HepG2 (cell line): ENCODE measurements around the gene CYBB. TPM values are rescaled to one million over a fixed set of nuclear protein-coding genes. Genes with fewer than 3 reads are reported as not detected.

ENCODE experiments used
- ATAC-seq: fragments of 200-7000 bp; cut with Tn5 transposase; 3 replicates; pipeline ENCODE4 v1.9.1; 2020; ENCODE audit warnings: mild to moderate bottlenecking, moderate library complexity
- Bru-seq: library from RNA; stranded (reverse); fragments of 400-500 nt; gene quantifications from one replicate; lab custom pipeline; 2021; lab: Mats Ljungman, UMichigan
- BruChase-seq, 2 experiments: library from RNA; stranded (reverse); fragments of 400-500 nt; gene quantifications; one replicate each; lab custom pipeline; 2021; lab: Mats Ljungman, UMichigan
- BruUV-seq: library from RNA; stranded (reverse); fragments of 400-500 nt; replicated peaks from 2 replicates; lab custom pipeline; 2021; lab: Mats Ljungman, UMichigan
- CTCF ChIA-PET: fragments of 300-600 bp; formaldehyde crosslinking; extraction: SDS; loops from one replicate; lab custom pipeline; 2021; ENCODE audit warnings: low total read pairs, inconsistent platforms, low intra/inter-chr PET ratio; lab: Yijun Ruan, JAX
- POLR2A ChIA-PET: fragments of 350-600 bp; sonication (Branson Sonifier 250); formaldehyde crosslinking; loops from one replicate; lab custom pipeline; 2020; ENCODE audit warnings: antibody characterized with exemption, inconsistent platforms; lab: Yijun Ruan, JAX
- DNase-seq: peaks from one replicate; pipeline ENCODE4 v3.0.0-alpha.2; 2015; ENCODE audit warnings: low spot score
- FAIRE-seq: peaks from 3 replicates; lab custom pipeline; 2011; peaks lifted over from hg19 to GRCh38; lab: Jason Lieb, UNC
- H2AFZ ChIP-seq: one replicate; pipeline ENCODE4 v1.6.1; 2011; ENCODE audit warnings: low read length, inconsistent platforms
- H3K27ac ChIP-seq: fragments of 300-600 bp; 3 replicates; pipeline ENCODE4 v1.8.0; 2011; ENCODE audit warnings: mixed run types, mild to moderate bottlenecking, mixed read lengths, low read length, inconsistent platforms; ENCODE audit not compliant: insufficient read depth; ENCODE audit errors: extremely low read length
- H3K27me3 ChIP-seq, 2 experiments: fragments of 200-600 bp in 1 of 2; 2 replicates in 1 of 2; 3 replicates in 1 of 2; pipeline versions ENCODE4 v1.6.0 to v1.8.0; 2011; ENCODE audit warnings: low read length in 2 of 2, mild to moderate bottlenecking in 2 of 2, moderate library complexity in 2 of 2, inconsistent platforms in 1 of 2; ENCODE audit not compliant: insufficient read depth in 2 of 2, control insufficient read depth in 1 of 2
- H3K36me3 ChIP-seq, 2 experiments: fragments of 200-600 bp in 1 of 2; replicated peaks in 1 of 2; 2 replicates in 1 of 2; 3 replicates in 1 of 2; pipeline versions ENCODE4 v1.5.1 to v1.8.0; 2011; ENCODE audit warnings: low read length in 2 of 2, inconsistent platforms in 1 of 2; ENCODE audit not compliant: insufficient read depth in 2 of 2, control insufficient read depth in 1 of 2
- H3K4me1 ChIP-seq: 2 replicates; pipeline ENCODE4 v1.5.1; 2012; ENCODE audit warnings: low read length, inconsistent platforms; ENCODE audit not compliant: insufficient read depth
- H3K4me2 ChIP-seq: 2 replicates; pipeline ENCODE4 v1.6.0; 2011; ENCODE audit warnings: low read depth, low read length, inconsistent platforms
- H3K4me3 ChIP-seq, 3 experiments: fragments of 200-600 bp in 1 of 3; sonication (generic), shearing (Covaris generic) in 1 of 3; replicated peaks in 1 of 3; 2 replicates each; pipeline ENCODE4 v1.5.1; 2011 to 2016; ENCODE audit warnings: low read length in 3 of 3, inconsistent platforms in 2 of 3, low read depth in 2 of 3, mild to moderate bottlenecking in 2 of 3, control low read depth in 1 of 3, mixed read lengths in 1 of 3; ENCODE audit not compliant: insufficient read depth in 1 of 3
- H3K79me2 ChIP-seq: one replicate; pipeline ENCODE4 v1.6.1; 2011; ENCODE audit warnings: low read length, inconsistent platforms; ENCODE audit not compliant: insufficient read depth
- H3K9ac ChIP-seq: 2 replicates; pipeline ENCODE4 v1.6.0; 2011; ENCODE audit warnings: mild to moderate bottlenecking, low read depth, low read length, inconsistent platforms; ENCODE audit not compliant: insufficient read depth
- H3K9me3 ChIP-seq: 2 replicates; pipeline ENCODE4 v1.5.1; 2012; ENCODE audit warnings: mild to moderate bottlenecking, low read length
- H4K20me1 ChIP-seq: 2 replicates; pipeline ENCODE4 v1.6.0; 2011; ENCODE audit warnings: inconsistent platforms, mild to moderate bottlenecking, low read length, moderate library complexity; ENCODE audit not compliant: insufficient read depth
- IKZF1 ChIP-seq: fragments of 450-650 bp; IDR thresholded peaks from 2 replicates; pipeline ENCODE4 v1.7.1; 2016
- NFKB2 ChIP-seq: sonication (generic); formaldehyde crosslinking; IDR thresholded peaks from 2 replicates; pipeline ENCODE4 v1.4.0; 2020; ENCODE audit warnings: missing genetic modification reagents, borderline replicate concordance
- RFXANK ChIP-seq: IDR thresholded peaks from 2 replicates; pipeline ENCODE4 v1.6.1; 2016
- ZBTB46 ChIP-seq: sonication (generic); formaldehyde crosslinking; IDR thresholded peaks from 2 replicates; pipeline ENCODE4 v1.4.0; 2020; ENCODE audit warnings: mild to moderate bottlenecking, missing genetic modification reagents, borderline replicate concordance
- ZNF230 ChIP-seq: sonication (generic); formaldehyde crosslinking; IDR thresholded peaks from 2 replicates; pipeline ENCODE4 v1.4.0; 2020; ENCODE audit warnings: mild to moderate bottlenecking, missing genetic modification reagents
- ZNF678 ChIP-seq: sonication (generic); formaldehyde crosslinking; IDR thresholded peaks from 2 replicates; pipeline ENCODE4 v1.4.0; 2020; ENCODE audit warnings: mild to moderate bottlenecking, missing genetic modification reagents
- ZNF775 ChIP-seq: sonication (generic); formaldehyde crosslinking; IDR thresholded peaks from 2 replicates; pipeline ENCODE4 v1.4.0; 2020; ENCODE audit warnings: missing genetic modification reagents, mild to moderate bottlenecking, moderate library complexity, borderline replicate concordance
- ZNF780A ChIP-seq: sonication (generic); formaldehyde crosslinking; IDR thresholded peaks from 2 replicates; pipeline ENCODE4 v1.8.0; 2022; ENCODE audit warnings: mild to moderate bottlenecking, missing genetic modification reagents, moderate library complexity
- WGBS: methylation state at CpG from one replicate; pipeline ENCODE4 v1.1.6; 2017; ENCODE audit warnings: low lambda C conversion rate; 5-methylcytosine and 5-hydroxymethylcytosine counted together
- in situ Hi-C: cut with HindIII; loops from 2 replicates; pipeline ENCODE4 v1.10.0; 2017; ENCODE audit warnings: low pct_unique_long_range_greater_than_20kb; ENCODE audit not compliant: extremely low pct_ligation_motif_present
- intact Hi-C: fragments of 100-400 bp; cut with micrococcal nuclease; formaldehyde crosslinking; loops from one replicate; pipeline ENCODE4 v1.10.0; 2022; ENCODE audit not compliant: unreplicated experiment
- long read RNA-seq, 2 experiments: library from RNA in 1 of 2; library from polyadenylated mRNA in 1 of 2; stranded (forward) in 1 of 2; unstranded in 1 of 2; transcript quantifications; one replicate each; pipeline ENCODE4 v2.0.0, GENCODE V29; 2019 to 2022
- polyA minus RNA-seq, 3 experiments: library from RNA; depleted of rRNA, polyadenylated mRNA; stranded (reverse); fragments of >200 nt; gene quantifications; 2 replicates each; pipeline ENCODE4 v1.2.3, GENCODE V29; 2011; ENCODE audit warnings: low replicate concordance in 1 of 3
- polyA plus RNA-seq, 8 experiments: library from polyadenylated mRNA; depleted of rRNA in 3 of 8; stranded (reverse) in 7 of 8; unstranded in 1 of 8; fragments of >200 nt; fragmentation: Illumina TruSeq in 4 of 8; extraction: Trizol in 4 of 8; gene quantifications; 2 replicates each; pipeline versions ENCODE4 v1.2.1 to v1.2.3, GENCODE V29; 2011 to 2016; ENCODE audit warnings: low read depth in 4 of 8, missing spikeins in 1 of 8, mixed read lengths in 1 of 8; ENCODE audit not compliant: insufficient read depth in 1 of 8
- total RNA-seq, 5 experiments: library from RNA; depleted of rRNA; stranded (reverse); fragments of >200 nt; fragmentation: Illumina TruSeq; extraction: Trizol; gene quantifications; 2 replicates each; pipeline ENCODE4 v1.2.3, GENCODE V29; 2016; ENCODE audit warnings: low read depth in 1 of 5

The CYBB gene
- total RNA-seq (2016; rRNA removed; fragmentation: Illumina TruSeq; extraction: Trizol) (not detected in 2 replicates), polyA plus RNA-seq (2011; rRNA removed) (not detected in 2 replicates), polyA minus RNA-seq (2011; rRNA and poly(A)+ RNA removed; ENCODE audit: low replicate concordance) (0.80 TPM in 1 of 2 replicates, not detected in the other), Bru-seq, nascent RNA (percentile 11 among the genes with signal in this experiment), BruChase-seq, experiment 1, labeled RNA remaining after a 6-hour chase (not detected), BruChase-seq, experiment 2, labeled RNA remaining after a 2-hour chase (percentile 21 among the genes with signal in this experiment)
- not detected in 2 replicates for total RNA-seq (2016; cell fraction: cytosol; rRNA removed; fragmentation: Illumina TruSeq; extraction: Trizol; ENCODE audit: low read depth)
- total RNA-seq (2016; cell fraction: insoluble cytoplasmic fraction; rRNA removed; fragmentation: Illumina TruSeq; extraction: Trizol), result not detected in 2 replicates
- total RNA-seq (2016; cell fraction: membrane; rRNA removed; fragmentation: Illumina TruSeq; extraction: Trizol), result not detected in 2 replicates
- total RNA-seq (2016; cell fraction: nucleus; rRNA removed; fragmentation: Illumina TruSeq; extraction: Trizol), result not detected in 2 replicates
- polyA plus RNA-seq (2011; cell fraction: cytosol; rRNA removed), result not detected in 2 replicates
- not detected in 2 replicates for polyA plus RNA-seq (2011; cell fraction: nucleus; rRNA removed)
- not detected in 2 replicates for polyA plus RNA-seq (2012)
- polyA plus RNA-seq (2016; cell fraction: cytosol; fragmentation: Illumina TruSeq; extraction: Trizol; ENCODE audit: low read depth), result not detected in 2 replicates
- polyA plus RNA-seq (2016; cell fraction: insoluble cytoplasmic fraction; fragmentation: Illumina TruSeq; extraction: Trizol; ENCODE audit: low read depth), result not detected in 2 replicates
- not detected in 2 replicates for polyA plus RNA-seq (2016; cell fraction: membrane; fragmentation: Illumina TruSeq; extraction: Trizol; ENCODE audit: low read depth)
- not detected in 2 replicates for polyA plus RNA-seq (2016; cell fraction: nucleus; fragmentation: Illumina TruSeq; extraction: Trizol; ENCODE audit: insufficient read depth, low read depth)
- not detected in 2 replicates for polyA minus RNA-seq (2011; cell fraction: cytosol; rRNA and poly(A)+ RNA removed)
- not detected in 2 replicates for polyA minus RNA-seq (2011; cell fraction: nucleus; rRNA and poly(A)+ RNA removed)
- long read RNA-seq, experiment 1, result 0 reads
- long read RNA-seq, experiment 2, result 0 reads

GRCh38 chrX:37779857-37780256 is at the start of gene CYBB:
CYBB (plus strand) TSS chrX:37780059; CDS start chrX:37780078, 19 bp downstream.
- in situ Hi-C loops, result no loop called here
- BruUV-seq, result no TSS peak
- no peak for TF ChIP-seq ZNF775 (CRISPR knock-in tag)
- no peak for TF ChIP-seq NFKB2 (CRISPR knock-in tag)
- TF ChIP-seq RFXANK (CRISPR knock-in tag), result no peak
- no peak for TF ChIP-seq ZNF780A (CRISPR knock-in tag)
- no peak for TF ChIP-seq ZNF230 (CRISPR knock-in tag)
- TF ChIP-seq ZNF678 (CRISPR knock-in tag), result no peak
- TF ChIP-seq ZBTB46 (CRISPR knock-in tag), result no peak
- no peak for TF ChIP-seq IKZF1
- ChIA-PET POLR2A (no interaction called here), CTCF (no interaction called here)
- Histone ChIP-seq H3K9ac (no peak within 1 kb of the TSS), H3K79me2 (no peaks in the 10 kb centered on the region), H3K9me3 (no peaks in the 10 kb centered on the region), H2AFZ (no peak within 1 kb of the TSS), H3K4me2 (no peak within 1 kb of the TSS), H3K36me3 (no peaks in the 10 kb centered on the region), H3K4me3 (no peak within 1 kb of the TSS), H3K27me3 (no peaks in the 10 kb centered on the region), H4K20me1 (no peaks in the 10 kb centered on the region), H3K4me1 (no peaks in the 10 kb centered on the region), H3K27ac (no peak within 1 kb of the TSS)
- no peak for ATAC-seq
- FAIRE-seq, result no peak
- 0% methylated on average over 2 of the region's 2 CpGs for WGBS
- intact Hi-C loops, result no loop called here
- DNase-seq, result no peak
